ENCODE measurements around the gene RPS6KC1. TPM values are rescaled to one million over a fixed set of nuclear protein-coding genes. Genes with fewer than 3 reads are reported as not detected.

The RPS6KC1 gene
- total RNA-seq, 2 experiments from 2014 or later: 6.2 to 7.0 TPM

GRCh38 chr1:213286235-213286634 lies 235.2 kb downstream of the RPS6KC1 start:
- H3K4me3 Mint-ChIP-seq: no peak overlapping the region
- DNase-seq: no peak
- H3K4me1 Mint-ChIP-seq (ENCODE audit: low read depth): no peaks in the 10 kb centered on the region
- Histone ChIP-seq H3K9me3 (ENCODE audit: control insufficient read depth in 1 of 2, insufficient read depth in 1 of 2, low read length in 2 of 2) (peaks cover 0 to 3% of the 10 kb centered on the region in 2 experiments), H3K36me3 (ENCODE audit: insufficient read depth, low read length) (no peaks in the 10 kb centered on the region), H3K4me3 (ENCODE audit: low read length) (no peak overlapping the region), H3K4me1 (ENCODE audit: insufficient read depth, low read length) (no peaks in the 10 kb centered on the region), H3K27ac (ENCODE audit: low read depth in 1 of 2, low read length in 2 of 2) (no peak overlapping the region), H3K27me3 (ENCODE audit: control insufficient read depth in 1 of 2, insufficient read depth in 2 of 2, low read length in 2 of 2) (no peaks in the 10 kb centered on the region)
- TF ChIP-seq CTCF (IDR thresholded peaks at IDR 0.05): no peak
- no peak overlapping the region for H3K27ac Mint-ChIP-seq
- no peaks in the 10 kb centered on the region for H3K9me3 Mint-ChIP-seq
- no peak for ATAC-seq (ENCODE audit: poor library complexity)
- CTCF ChIA-PET: no interaction called here
- H3K27me3 Mint-ChIP-seq: no peaks in the 10 kb centered on the region
- no peaks in the 10 kb centered on the region for H3K36me3 Mint-ChIP-seq (ENCODE audit: low read depth)
- POLR2A ChIA-PET: no interaction called here
- intact Hi-C loops (cut with DNase I, micrococcal nuclease): no loop called here

GRCh38 chr1:213287987-213288386 lies 236.9 kb downstream of the RPS6KC1 start:
- Mint-ChIP-seq H3K9me3 (no peaks in the 10 kb centered on the region), H3K4me3 (no peak overlapping the region), H3K4me1 (ENCODE audit: low read depth) (no peaks in the 10 kb centered on the region), H3K27ac (no peak overlapping the region), H3K27me3 (no peaks in the 10 kb centered on the region), H3K36me3 (ENCODE audit: low read depth) (no peaks in the 10 kb centered on the region)
- POLR2A ChIA-PET: no interaction called here
- Histone ChIP-seq H3K36me3 (ENCODE audit: insufficient read depth, low read length) (no peaks in the 10 kb centered on the region), H3K4me3 (ENCODE audit: low read length) (no peak overlapping the region), H3K4me1 (ENCODE audit: insufficient read depth, low read length) (no peaks in the 10 kb centered on the region), H3K27me3 (ENCODE audit: control insufficient read depth in 1 of 2, insufficient read depth in 2 of 2, low read length in 2 of 2) (no peaks in the 10 kb centered on the region), H3K27ac (ENCODE audit: low read depth in 1 of 2, low read length in 2 of 2) (no peak overlapping the region), H3K9me3 (ENCODE audit: control insufficient read depth in 1 of 2, insufficient read depth in 1 of 2, low read length in 2 of 2) (no peaks in the 10 kb centered on the region)
- DNase-seq (no peak), ATAC-seq (ENCODE audit: poor library complexity) (no peak)
- intact Hi-C loops (cut with DNase I, micrococcal nuclease): no loop called here
- CTCF ChIA-PET: no interaction called here
- no peak for TF ChIP-seq CTCF (IDR thresholded peaks at IDR 0.05)

- no peak overlapping the region for H3K27ac Mint-ChIP-seq
- ChIA-PET CTCF (no interaction called here), POLR2A (no interaction called here)
- peaks cover 4% of the 10 kb centered on the region for H3K9me3 Mint-ChIP-seq
- Histone ChIP-seq H3K4me1 (ENCODE audit: insufficient read depth, low read length) (no peaks in the 10 kb centered on the region), H3K9me3 (ENCODE audit: control insufficient read depth in 1 of 2, insufficient read depth in 1 of 2, low read length in 2 of 2) (no peaks in the 10 kb centered on the region), H3K27me3 (ENCODE audit: control insufficient read depth in 1 of 2, insufficient read depth in 2 of 2, low read length in 2 of 2) (no peaks in the 10 kb centered on the region), H3K36me3 (ENCODE audit: insufficient read depth, low read length) (no peaks in the 10 kb centered on the region), H3K27ac (ENCODE audit: low read depth in 1 of 2, low read length in 2 of 2) (no peak overlapping the region), H3K4me3 (ENCODE audit: low read length) (no peak overlapping the region)
- no peak for DNase-seq
- H3K4me3 Mint-ChIP-seq: no peak overlapping the region
- ATAC-seq (ENCODE audit: poor library complexity): no peak
- no peak for TF ChIP-seq CTCF (IDR thresholded peaks at IDR 0.05)
- intact Hi-C loops (cut with DNase I, micrococcal nuclease): no loop called here
- no peaks in the 10 kb centered on the region for H3K4me1 Mint-ChIP-seq (ENCODE audit: low read depth)
- H3K36me3 Mint-ChIP-seq (ENCODE audit: low read depth): no peaks in the 10 kb centered on the region
- no peaks in the 10 kb centered on the region for H3K27me3 Mint-ChIP-seq
These were observed 240.5 kb downstream of the RPS6KC1 start for GRCh38 chr1:213291526-213291925.

All from CD4-positive, alpha-beta T cell (primary cell).